Activated CD8-positive, alpha-beta memory T cell treated with anti-CD3 and anti-CD28 coated beads, Interleukin-2, amount 50 U/mL, for 24 hours (primary cell): ENCODE results near the gene AUH.

ENCODE experiments used
- DNase-seq: peaks from one replicate; pipeline ENCODE4 v3.0.0-alpha.2; 2020; ENCODE audit errors: extremely low read depth

The AUH gene

GRCh38 chr9:91246846-91247245 is 114.9 kb downstream of the AUH start:
- DNase-seq, result no peak

GRCh38 chr9:91245431-91246313 is 116.0 kb downstream of the AUH start:
- no peak for DNase-seq

DNA sequence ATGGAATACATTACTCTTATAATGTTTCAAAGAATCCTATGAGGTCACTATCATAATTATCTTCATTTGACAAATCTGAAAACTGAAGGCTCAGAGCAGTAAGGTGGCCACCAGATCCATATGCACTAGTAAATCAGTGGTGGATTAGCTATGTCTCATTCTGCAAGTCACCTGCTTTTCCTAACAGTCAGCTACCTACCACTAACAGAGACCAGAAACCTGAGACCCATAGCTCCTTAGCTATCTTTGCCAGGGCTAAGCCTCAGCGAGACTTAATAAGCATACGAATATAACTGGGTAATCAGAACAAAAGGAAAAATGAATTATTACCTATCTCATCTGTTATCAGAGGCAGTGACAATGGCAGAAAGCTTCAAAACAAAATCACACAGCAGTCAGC is 118.7 kb downstream of the AUH start:
- DNase-seq, result no peak

GRCh38 chr9:91241909-91242308 is 119.8 kb downstream of the AUH start:
- no peak for DNase-seq

- no peak for DNase-seq
Measured at GRCh38 chr9:91240596-91241165, 121.0 kb downstream of the AUH start.

GRCh38 chr9:91239367-91240111 is 122.2 kb downstream of the AUH start:
- no peak for DNase-seq

- no peak for DNase-seq
Measured at GRCh38 chr9:91234523-91234922, 127.2 kb downstream of the AUH start.

GRCh38 chr9:91231619-91232018 is 130.1 kb downstream of the AUH start:
- DNase-seq, result no peak

- DNase-seq, result no peak
Measured at GRCh38 chr9:91223000-91223399, 138.7 kb downstream of the AUH start.

DNA sequence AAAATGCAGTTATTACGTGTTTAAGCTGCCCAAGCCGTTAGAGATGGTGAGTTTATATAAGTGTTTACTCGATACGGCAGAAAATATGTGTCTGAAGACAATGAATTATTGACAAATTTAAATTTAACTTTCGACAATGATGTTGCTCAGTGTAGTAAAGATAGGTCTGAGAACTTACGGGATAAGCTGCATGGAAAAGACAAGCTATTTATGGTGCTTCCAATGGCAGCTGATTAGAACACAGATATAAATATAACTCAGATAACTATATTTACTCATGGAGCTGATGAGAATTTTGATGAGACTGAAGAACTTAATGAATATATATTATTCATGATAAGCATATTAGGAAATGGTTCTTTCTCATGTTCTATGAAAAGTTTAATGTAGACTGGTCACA is 139.3 kb downstream of the AUH start:
- DNase-seq, result no peak

DNA sequence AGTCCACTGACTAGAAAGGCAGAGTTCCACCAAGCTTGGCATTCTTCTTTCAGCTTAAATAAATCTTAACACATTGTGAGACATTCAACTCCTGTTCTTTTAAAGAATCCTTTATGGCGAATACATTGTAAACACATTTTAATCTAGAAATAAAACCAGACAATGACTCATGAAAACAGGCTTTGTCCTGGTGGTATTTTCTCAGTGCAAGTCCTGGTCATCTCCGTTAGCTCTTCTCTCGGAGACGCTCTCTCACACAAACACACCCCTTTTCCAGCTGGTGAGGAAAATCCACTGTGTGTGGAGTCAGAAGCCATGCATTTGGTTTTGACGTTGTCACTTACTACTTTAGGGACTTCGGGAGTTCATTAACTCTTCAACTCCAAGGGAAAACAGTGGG is 140.4 kb downstream of the AUH start:
- DNase-seq, result no peak

- DNase-seq, result no peak
Measured at GRCh38 chr9:91220491-91221135, 141.1 kb downstream of the AUH start.

DNA sequence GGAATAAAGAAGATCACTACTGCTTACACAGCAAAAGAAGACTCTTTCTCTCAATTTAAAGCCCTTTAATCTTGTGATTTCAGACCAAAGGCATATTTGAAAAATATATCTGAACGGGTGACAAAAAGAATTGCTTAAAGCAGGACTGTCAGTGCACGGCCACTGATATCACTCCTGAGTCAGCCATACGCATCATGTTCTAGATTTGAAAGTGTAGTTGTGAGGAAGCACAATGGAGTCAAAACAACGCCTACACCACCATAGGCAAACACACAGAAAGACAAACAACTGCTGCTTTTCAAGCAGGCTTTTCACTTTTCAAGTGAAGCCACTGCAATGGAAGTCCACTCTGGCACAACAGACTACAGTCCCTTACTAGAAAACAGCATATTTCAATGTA is 141.7 kb downstream of the AUH start:
- no peak for DNase-seq

DNA sequence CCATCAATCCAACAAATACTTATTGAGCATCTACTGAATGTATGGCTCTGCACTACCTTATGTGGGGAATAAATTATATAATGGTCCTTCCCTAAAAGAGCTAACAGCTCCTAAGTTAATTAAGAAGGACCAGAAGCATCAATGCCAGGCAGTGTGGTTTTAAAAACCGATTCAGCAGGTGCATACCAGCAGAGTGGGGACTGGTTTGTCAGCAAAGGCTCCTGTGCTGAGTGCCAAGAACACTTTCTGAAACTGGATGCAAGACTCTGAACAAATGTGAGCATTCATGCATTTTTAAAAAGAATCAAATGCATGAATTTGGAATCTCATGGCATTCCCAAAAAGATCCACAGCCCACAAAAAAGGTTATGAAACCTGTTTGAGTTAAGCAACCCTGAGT is 142.2 kb downstream of the AUH start:
- DNase-seq, result no peak

- no peak for DNase-seq
Measured at GRCh38 chr9:91217388-91217787, 144.3 kb downstream of the AUH start.

DNA sequence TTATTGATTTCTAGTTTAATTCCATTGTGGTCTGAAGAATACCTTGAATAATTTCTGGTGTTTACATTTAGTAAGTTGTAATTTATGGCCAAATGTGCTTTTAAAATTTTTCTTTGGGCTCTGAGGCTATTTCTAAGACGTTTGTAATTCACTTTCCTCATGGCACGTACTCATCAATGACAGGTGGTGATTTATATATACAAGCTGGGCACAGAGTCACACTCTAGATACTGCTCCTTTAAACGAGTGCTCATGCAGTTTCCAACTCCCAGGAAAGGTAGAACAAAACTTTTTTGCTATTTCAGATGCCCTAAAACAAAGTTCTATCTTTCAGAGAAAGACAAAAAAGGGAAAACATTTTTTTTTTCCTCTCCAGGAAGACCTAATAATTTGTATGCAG is 146.9 kb downstream of the AUH start:
- no peak for DNase-seq

- DNase-seq, result no peak
Measured at GRCh38 chr9:91214086-91214485, 147.6 kb downstream of the AUH start.

GRCh38 chr9:91212596-91213243 is 149.0 kb downstream of the AUH start:
- no peak for DNase-seq

DNA sequence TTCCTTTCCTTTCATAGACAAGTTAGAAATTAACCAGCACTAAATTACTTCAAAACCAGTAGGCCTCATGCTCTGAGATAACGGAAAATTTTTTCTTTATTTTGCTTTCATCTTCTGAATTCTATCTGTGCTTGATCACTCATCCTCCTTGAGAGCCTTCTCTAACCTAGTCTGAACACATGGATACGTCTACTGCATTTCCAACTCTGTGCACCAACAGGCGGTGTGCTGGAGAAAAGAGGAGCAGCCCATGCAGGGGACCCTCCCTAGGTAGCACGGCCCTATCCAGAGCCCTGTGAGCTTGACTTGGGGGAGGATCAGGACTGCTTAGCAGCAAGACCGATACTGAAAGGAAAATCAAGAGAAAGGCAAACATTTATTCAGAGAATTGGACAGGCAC is 149.8 kb downstream of the AUH start:
- DNase-seq, result no peak

DNA sequence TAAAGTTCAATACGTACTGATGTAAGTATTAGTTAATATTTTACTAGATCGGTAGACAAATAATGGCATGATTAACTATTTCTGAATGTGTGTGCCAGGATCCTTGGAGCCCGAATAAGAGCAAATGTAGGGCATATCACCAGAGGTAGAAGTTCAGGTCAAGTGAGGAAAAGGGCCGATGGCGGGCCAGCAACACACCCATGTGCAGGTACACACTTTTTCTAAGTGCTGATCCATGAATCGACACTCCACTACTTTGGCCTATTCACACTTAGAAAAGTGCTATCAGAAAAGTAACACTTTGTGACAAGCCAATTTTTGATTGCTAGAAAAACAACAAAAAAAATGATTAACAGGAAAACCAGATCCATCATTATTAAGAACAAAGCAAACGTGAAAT is 150.3 kb downstream of the AUH start:
- no peak for DNase-seq

- no peak for DNase-seq
Measured at GRCh38 chr9:91210318-91210717, 151.4 kb downstream of the AUH start.

GRCh38 chr9:91208837-91209236 is 152.9 kb downstream of the AUH start:
- DNase-seq, result no peak
